ENCODE data around the gene CFAP221.

- TF ChIP-seq, protein P1, sequence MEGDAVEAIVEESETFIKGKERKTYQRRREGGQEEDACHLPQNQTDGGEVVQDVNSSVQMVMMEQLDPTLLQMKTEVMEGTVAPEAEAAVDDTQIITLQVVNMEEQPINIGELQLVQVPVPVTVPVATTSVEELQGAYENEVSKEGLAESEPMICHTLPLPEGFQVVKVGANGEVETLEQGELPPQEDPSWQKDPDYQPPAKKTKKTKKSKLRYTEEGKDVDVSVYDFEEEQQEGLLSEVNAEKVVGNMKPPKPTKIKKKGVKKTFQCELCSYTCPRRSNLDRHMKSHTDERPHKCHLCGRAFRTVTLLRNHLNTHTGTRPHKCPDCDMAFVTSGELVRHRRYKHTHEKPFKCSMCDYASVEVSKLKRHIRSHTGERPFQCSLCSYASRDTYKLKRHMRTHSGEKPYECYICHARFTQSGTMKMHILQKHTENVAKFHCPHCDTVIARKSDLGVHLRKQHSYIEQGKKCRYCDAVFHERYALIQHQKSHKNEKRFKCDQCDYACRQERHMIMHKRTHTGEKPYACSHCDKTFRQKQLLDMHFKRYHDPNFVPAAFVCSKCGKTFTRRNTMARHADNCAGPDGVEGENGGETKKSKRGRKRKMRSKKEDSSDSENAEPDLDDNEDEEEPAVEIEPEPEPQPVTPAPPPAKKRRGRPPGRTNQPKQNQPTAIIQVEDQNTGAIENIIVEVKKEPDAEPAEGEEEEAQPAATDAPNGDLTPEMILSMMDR (IDR thresholded peaks at IDR 0.05) = no peak
- TF ChIP-seq POLR2A (IDR thresholded peaks at IDR 0.05) = no peak
Observed at GRCh38 chr2:119650846-119651370, 106.7 kb downstream of the CFAP221 start.

Measured in body of pancreas (tissue), 4 donors.